ENCODE results near the gene ACTR10.

- TF ChIP-seq, protein P1, sequence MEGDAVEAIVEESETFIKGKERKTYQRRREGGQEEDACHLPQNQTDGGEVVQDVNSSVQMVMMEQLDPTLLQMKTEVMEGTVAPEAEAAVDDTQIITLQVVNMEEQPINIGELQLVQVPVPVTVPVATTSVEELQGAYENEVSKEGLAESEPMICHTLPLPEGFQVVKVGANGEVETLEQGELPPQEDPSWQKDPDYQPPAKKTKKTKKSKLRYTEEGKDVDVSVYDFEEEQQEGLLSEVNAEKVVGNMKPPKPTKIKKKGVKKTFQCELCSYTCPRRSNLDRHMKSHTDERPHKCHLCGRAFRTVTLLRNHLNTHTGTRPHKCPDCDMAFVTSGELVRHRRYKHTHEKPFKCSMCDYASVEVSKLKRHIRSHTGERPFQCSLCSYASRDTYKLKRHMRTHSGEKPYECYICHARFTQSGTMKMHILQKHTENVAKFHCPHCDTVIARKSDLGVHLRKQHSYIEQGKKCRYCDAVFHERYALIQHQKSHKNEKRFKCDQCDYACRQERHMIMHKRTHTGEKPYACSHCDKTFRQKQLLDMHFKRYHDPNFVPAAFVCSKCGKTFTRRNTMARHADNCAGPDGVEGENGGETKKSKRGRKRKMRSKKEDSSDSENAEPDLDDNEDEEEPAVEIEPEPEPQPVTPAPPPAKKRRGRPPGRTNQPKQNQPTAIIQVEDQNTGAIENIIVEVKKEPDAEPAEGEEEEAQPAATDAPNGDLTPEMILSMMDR (IDR thresholded peaks at IDR 0.05) = no peak
- TF ChIP-seq EP300 (IDR thresholded peaks at IDR 0.05) (no peak), POLR2A (IDR thresholded peaks at IDR 0.05) (no peak)
Measured at GRCh38 chr14:58270628-58271027, 70.7 kb downstream of the ACTR10 start.
